Kidney epithelial cell (primary cell): ENCODE data around the gene UPP1. TPM values are rescaled to one million over a fixed set of nuclear protein-coding genes. Genes with fewer than 3 reads are reported as not detected.
"Not testable (repeated sequence)": the region's sequence is repeated elsewhere in the genome, so short reads cannot be mapped to it uniquely, and the experiment has no call there.

Experiments
- DNase-seq: peaks from one replicate; pipeline ENCODE4 v3.0.0-alpha.2; 2010; ENCODE audit warnings: low read depth
- H3K27me3 ChIP-seq: 2 replicates; pipeline ENCODE4 v1.6.0; 2011; ENCODE audit warnings: low read length; ENCODE audit not compliant: control insufficient read depth, insufficient read depth
- H3K36me3 ChIP-seq: 2 replicates; pipeline ENCODE4 v1.5.1; 2011; ENCODE audit warnings: low read length; ENCODE audit not compliant: control insufficient read depth, insufficient read depth
- H3K4me3 ChIP-seq: 2 replicates; pipeline ENCODE4 v1.5.1; 2011; ENCODE audit warnings: low read depth, mild to moderate bottlenecking, control low read depth, low read length
- total RNA-seq: library from RNA; depleted of rRNA; stranded (reverse); fragments of >200 nt; gene quantifications from 2 replicates; pipeline ENCODE4 v1.2.3, GENCODE V29; 2015
- TF ChIP-seq, protein P1 (sequence below): IDR thresholded peaks from 2 replicates; pipeline ENCODE4 v1.5.1; 2011; ENCODE audit warnings: mild to moderate bottlenecking, moderate library complexity, low read length, control low read depth, inconsistent platforms; ENCODE audit not compliant: insufficient read depth, poor library complexity, severe bottlenecking

The UPP1 gene
- total RNA-seq, 1 donor from 2014 or later, result 421 TPM

- no peaks in the 10 kb centered on the region for H3K36me3 ChIP-seq
- TF ChIP-seq, protein P1, sequence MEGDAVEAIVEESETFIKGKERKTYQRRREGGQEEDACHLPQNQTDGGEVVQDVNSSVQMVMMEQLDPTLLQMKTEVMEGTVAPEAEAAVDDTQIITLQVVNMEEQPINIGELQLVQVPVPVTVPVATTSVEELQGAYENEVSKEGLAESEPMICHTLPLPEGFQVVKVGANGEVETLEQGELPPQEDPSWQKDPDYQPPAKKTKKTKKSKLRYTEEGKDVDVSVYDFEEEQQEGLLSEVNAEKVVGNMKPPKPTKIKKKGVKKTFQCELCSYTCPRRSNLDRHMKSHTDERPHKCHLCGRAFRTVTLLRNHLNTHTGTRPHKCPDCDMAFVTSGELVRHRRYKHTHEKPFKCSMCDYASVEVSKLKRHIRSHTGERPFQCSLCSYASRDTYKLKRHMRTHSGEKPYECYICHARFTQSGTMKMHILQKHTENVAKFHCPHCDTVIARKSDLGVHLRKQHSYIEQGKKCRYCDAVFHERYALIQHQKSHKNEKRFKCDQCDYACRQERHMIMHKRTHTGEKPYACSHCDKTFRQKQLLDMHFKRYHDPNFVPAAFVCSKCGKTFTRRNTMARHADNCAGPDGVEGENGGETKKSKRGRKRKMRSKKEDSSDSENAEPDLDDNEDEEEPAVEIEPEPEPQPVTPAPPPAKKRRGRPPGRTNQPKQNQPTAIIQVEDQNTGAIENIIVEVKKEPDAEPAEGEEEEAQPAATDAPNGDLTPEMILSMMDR, result no peak
- no peak for DNase-seq
- H3K4me3 ChIP-seq, result no peak overlapping the region
- H3K27me3 ChIP-seq, result no peaks in the 10 kb centered on the region
These were observed 10.6 kb upstream of the UPP1 start for GRCh38 chr7:48078470-48078869.

- not testable (repeated sequence) for H3K27me3 ChIP-seq, H3K36me3 ChIP-seq, H3K4me3 ChIP-seq, DNase-seq
These were observed 6.7 kb upstream of the UPP1 start for GRCh38 chr7:48082378-48082777.

- no peaks in the 10 kb centered on the region for H3K36me3 ChIP-seq
- H3K4me3 ChIP-seq, result no peak overlapping the region
- TF ChIP-seq, protein P1, result no peak
- DNase-seq, result no peak
- H3K27me3 ChIP-seq, result no peaks in the 10 kb centered on the region
These were observed 5.8 kb upstream of the UPP1 start for GRCh38 chr7:48083114-48083830.

- peak; percentile 96 for DNase-seq
- TF ChIP-seq, protein P1, result no peak
- Histone ChIP-seq H3K27me3 (no peaks in the 10 kb centered on the region), H3K4me3 (no peak overlapping the region), H3K36me3 (no peaks in the 10 kb centered on the region)
These were observed 4.2 kb upstream of the UPP1 start for GRCh38 chr7:48084727-48085432.

DNA sequence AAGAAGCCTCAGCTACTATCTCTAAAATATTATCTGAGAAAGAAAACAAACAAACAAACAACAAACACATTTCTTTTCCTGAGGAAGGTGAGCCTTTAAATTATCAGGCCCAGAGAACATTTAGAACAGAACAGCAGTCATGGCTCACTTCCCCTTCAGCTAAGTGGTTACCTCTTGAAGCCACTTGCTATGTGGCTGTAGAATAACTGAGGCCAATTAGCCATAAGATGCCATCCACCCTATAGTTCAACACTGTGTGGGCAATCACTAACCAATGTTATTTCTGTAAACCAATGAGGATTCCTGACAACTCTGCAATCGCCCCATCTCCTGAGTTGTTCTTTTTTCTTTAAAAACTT, 3.7 kb upstream of the UPP1 start:
- no peaks in the 10 kb centered on the region for H3K36me3 ChIP-seq
- TF ChIP-seq, protein P1, result no peak
- H3K27me3 ChIP-seq, result no peaks in the 10 kb centered on the region
- H3K4me3 ChIP-seq, result no peak overlapping the region
- DNase-seq, result no peak

GRCh38 chr7:48085942-48086341, 3.1 kb upstream of the UPP1 start:
- H3K36me3 ChIP-seq, result no peaks in the 10 kb centered on the region
- DNase-seq, result no peak
- TF ChIP-seq, protein P1, result no peak
- H3K4me3 ChIP-seq, result no peak overlapping the region
- H3K27me3 ChIP-seq, result no peaks in the 10 kb centered on the region
